ENCODE measurements around the gene TCF12. TPM values are rescaled to one million over a fixed set of nuclear protein-coding genes. Genes with fewer than 3 reads are reported as not detected.

TCF12 gene
- total RNA-seq, 1 experiment from 2014 or later: 76.7 TPM

DNA sequence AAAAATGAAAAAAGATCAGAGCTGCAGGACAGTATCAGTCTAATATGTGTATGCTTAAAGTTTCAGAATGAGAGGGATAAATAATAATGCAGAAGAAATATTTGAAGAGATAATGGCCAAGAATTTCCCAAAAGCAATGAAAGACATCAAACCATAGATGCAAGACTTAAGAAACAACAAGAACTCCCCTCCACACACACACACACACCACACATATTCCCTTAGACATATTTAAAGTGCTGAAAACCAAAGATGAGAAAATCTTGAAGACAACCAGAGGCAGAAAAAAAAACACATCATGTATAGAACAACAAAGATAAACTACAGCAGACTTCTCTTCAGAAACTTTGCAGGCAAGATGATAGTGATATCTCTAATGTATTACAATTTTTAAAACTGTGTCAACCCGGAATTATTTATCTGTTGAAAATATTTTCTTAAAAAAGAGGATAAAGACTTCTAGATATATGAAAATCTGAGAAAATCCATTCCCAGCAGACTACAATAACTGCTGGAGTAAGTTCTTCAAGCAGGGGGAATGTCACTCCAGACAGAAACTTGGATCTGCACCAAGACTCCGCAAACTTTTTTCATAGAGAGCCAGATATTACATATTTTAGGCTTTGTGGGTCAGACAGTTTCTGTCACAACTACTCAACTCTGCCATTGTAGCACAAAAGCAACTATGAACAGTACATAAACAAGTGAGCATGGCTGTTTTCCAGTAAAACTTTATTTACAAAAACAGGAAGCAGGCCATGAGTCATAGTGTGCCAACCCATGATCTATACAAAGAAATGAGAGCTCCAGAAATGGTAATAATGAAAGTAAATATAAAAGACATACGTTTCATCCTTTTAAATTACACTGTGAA lies 234.5 kb downstream of the TCF12 start:
- Histone ChIP-seq H3K4me1 (ENCODE audit: insufficient read depth, low read length) (no peaks in the 10 kb centered on the region), H3K56ac (ENCODE audit: insufficient read length, low read depth, low read length) (no peak overlapping the region), H2BK15ac (ENCODE audit: low read depth, low read length) (no peak overlapping the region), H3K27me3 (ENCODE audit: insufficient read depth, low read length) (no peaks in the 10 kb centered on the region), H3K14ac (ENCODE audit: insufficient read depth, low read length) (no peak overlapping the region), H3K4me2 (ENCODE audit: insufficient read depth, insufficient read length, low read length) (no peak overlapping the region), H3K27ac (ENCODE audit: insufficient read length, low read depth, low read length) (no peak overlapping the region), H3K9ac (ENCODE audit: extremely low read depth, insufficient read length, low read length) (no peak overlapping the region), H4K8ac (replicated peaks; ENCODE audit: insufficient read length, low read depth, low read length) (no peak overlapping the region), H2BK120ac (ENCODE audit: low read depth, low read length, poor library complexity, severe bottlenecking) (no peak overlapping the region), H3K18ac (ENCODE audit: insufficient read length, low read depth, low read length) (no peak overlapping the region), H3T11ph (ENCODE audit: low read length) (no peak overlapping the region), H3K23ac (ENCODE audit: insufficient read length, low read depth, low read length) (no peak overlapping the region), H2AK5ac (ENCODE audit: insufficient read length, low read length) (no peak overlapping the region), H2BK20ac (ENCODE audit: low read depth, low read length, poor library complexity, severe bottlenecking) (no peak overlapping the region), H4K91ac (ENCODE audit: insufficient read length, low read depth, low read length) (no peak overlapping the region), H2AFZ (ENCODE audit: low read length) (no peak overlapping the region), H3K79me2 (ENCODE audit: insufficient read depth, low read length) (no peaks in the 10 kb centered on the region), H2BK12ac (ENCODE audit: insufficient read length, low read depth, low read length) (no peak overlapping the region), H4K20me1 (ENCODE audit: control insufficient read depth, insufficient read depth, insufficient read length) (no peaks in the 10 kb centered on the region), H3K9me3 (ENCODE audit: control insufficient read depth, low read depth, low read length) (peaks cover 8% of the 10 kb centered on the region), H3K4ac (ENCODE audit: low read depth, low read length) (no peak overlapping the region), H3K79me1 (ENCODE audit: insufficient read depth, low read depth, low read length, poor library complexity, severe bottlenecking) (no peaks in the 10 kb centered on the region), H2BK5ac (ENCODE audit: insufficient read length, low read length) (no peak overlapping the region), H4K5ac (ENCODE audit: insufficient read length, low read depth, low read length) (no peak overlapping the region), H3K23me2 (ENCODE audit: insufficient read length, low read depth, low read length, poor library complexity, severe bottlenecking) (no peaks in the 10 kb centered on the region)
- Mint-ChIP-seq H3K27me3 (ENCODE audit: low read depth) (no peaks in the 10 kb centered on the region; the same call in 1 of the 2 replicates), H3K27ac (no peak overlapping the region), H3K4me1 (peaks cover 7 to 11% of the 10 kb centered on the region in 2 experiments), H3K36me3 (ENCODE audit: insufficient read depth in 1 of 3, low read depth in 3 of 3) (peaks cover 26 to 37% (median 27%) of the 10 kb centered on the region in 3 experiments), H3K9me3 (peaks cover 22% of the 10 kb centered on the region in 2 experiments), H3K4me3 (no peak overlapping the region)
- no peak for DNase-seq
- TF ChIP-seq CTCF (conservative IDR thresholded peaks at IDR 0.05): no peak
- WGBS (ENCODE audit: extremely low coverage, insufficient read length, low lambda C conversion rate): no CpG with 5 or more reads among the region's 3 CpGs

Data from H9 (cell line).